ENCODE results near the gene ATF2.

Gene ATF2

GRCh38 chr2:175167792-175168563 is at the start of gene ATF2:
TSS of gene ATF2 (minus strand) at chr2:175168203. CDS start at chr2:175136443, 31,760 bp downstream.
- peak; percentile 99 for DNase-seq

GRCh38 chr2:175207741-175208438 is 39.9 kb upstream of the ATF2 start:
- peak; percentile 79 for DNase-seq

GRCh38 chr2:175206866-175207265 is 38.9 kb upstream of the ATF2 start:
- DNase-seq: no peak

- DNase-seq: no peak
Observed at GRCh38 chr2:175205523-175205922, 37.5 kb upstream of the ATF2 start.

- peak; percentile 56 for DNase-seq
Observed at GRCh38 chr2:175203621-175204496, 35.9 kb upstream of the ATF2 start.

GRCh38 chr2:175195012-175195411 is 27.0 kb upstream of the ATF2 start:
- DNase-seq: no peak

GRCh38 chr2:175188761-175189160 is 20.8 kb upstream of the ATF2 start:
- DNase-seq: no peak

- no peak for DNase-seq
Observed at GRCh38 chr2:175187378-175187777, 19.4 kb upstream of the ATF2 start.

- DNase-seq: no peak
Observed at GRCh38 chr2:175183674-175184073, 15.7 kb upstream of the ATF2 start.

GRCh38 chr2:175181877-175182308 is 13.9 kb upstream of the ATF2 start:
- no peak for DNase-seq

- DNase-seq: peak; percentile 95
Observed at GRCh38 chr2:175181104-175181876, 13.3 kb upstream of the ATF2 start, which contains the start of gene ATP5MC3. TSS of gene ATP5MC3 (minus strand) at chr2:175181710. CDS start at chr2:175181393, 317 bp downstream.

- DNase-seq: no peak
Observed at GRCh38 chr2:175180701-175181103, 12.7 kb upstream of the ATF2 start.

- no peak for DNase-seq
Observed at GRCh38 chr2:175176624-175177023, 8.6 kb upstream of the ATF2 start.

GRCh38 chr2:175175896-175176295 is 7.9 kb upstream of the ATF2 start:
- DNase-seq: no peak

- DNase-seq: no peak
Observed at GRCh38 chr2:175175320-175175719, 7.3 kb upstream of the ATF2 start.

GRCh38 chr2:175170659-175171304 is 2.8 kb upstream of the ATF2 start:
- DNase-seq: no peak

- DNase-seq: no peak
Observed at GRCh38 chr2:175169191-175169590, 1.2 kb upstream of the ATF2 start.

- no peak for DNase-seq
Observed at GRCh38 chr2:175168564-175168945, 552 bp upstream of the ATF2 start.

- DNase-seq: peak; percentile 28
Observed at GRCh38 chr2:175167076-175167791, 769 bp downstream of the ATF2 start.

- DNase-seq: no peak
Observed at GRCh38 chr2:175166216-175166824, 1.7 kb downstream of the ATF2 start.

- no peak for DNase-seq
Observed at GRCh38 chr2:175164235-175164634, 3.8 kb downstream of the ATF2 start.
